Measurements from ENCODE around the gene RACGAP1.
"Not testable (repeated sequence)": the region's sequence is repeated elsewhere in the genome, so short reads cannot be mapped to it uniquely, and the experiment has no call there.

Gene RACGAP1

GRCh38 chr12:50032854-50033581, 7.7 kb upstream of the RACGAP1 start:
- no peak for DNase-seq (ENCODE audit: low read depth in 3 of 3, low spot score in 1 of 3)

DNA sequence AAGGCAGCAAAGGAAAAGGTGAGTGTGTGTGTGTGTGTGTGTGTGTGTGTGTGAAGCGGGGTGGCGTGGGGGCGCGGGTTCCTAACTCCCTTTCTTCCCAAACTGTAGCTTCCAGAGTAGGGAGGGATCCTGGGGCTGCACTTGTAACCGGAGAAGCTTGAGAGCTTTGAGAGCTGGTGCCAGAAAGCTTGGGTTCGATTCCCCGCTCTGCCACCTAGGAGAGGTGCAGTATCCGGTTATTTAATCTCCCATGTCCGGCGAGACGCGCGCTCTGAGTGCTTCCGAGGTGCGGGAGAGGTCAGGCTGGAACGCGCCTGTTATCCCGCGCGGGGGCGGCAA, 7.2 kb upstream of the RACGAP1 start:
- DNase-seq (ENCODE audit: low read depth in 3 of 3, low spot score in 1 of 3) = no peak

GRCh38 chr12:50030449-50030848, 5.2 kb upstream of the RACGAP1 start:
- DNase-seq (ENCODE audit: low read depth in 3 of 3, low spot score in 1 of 3) = not testable (repeated sequence)

DNA sequence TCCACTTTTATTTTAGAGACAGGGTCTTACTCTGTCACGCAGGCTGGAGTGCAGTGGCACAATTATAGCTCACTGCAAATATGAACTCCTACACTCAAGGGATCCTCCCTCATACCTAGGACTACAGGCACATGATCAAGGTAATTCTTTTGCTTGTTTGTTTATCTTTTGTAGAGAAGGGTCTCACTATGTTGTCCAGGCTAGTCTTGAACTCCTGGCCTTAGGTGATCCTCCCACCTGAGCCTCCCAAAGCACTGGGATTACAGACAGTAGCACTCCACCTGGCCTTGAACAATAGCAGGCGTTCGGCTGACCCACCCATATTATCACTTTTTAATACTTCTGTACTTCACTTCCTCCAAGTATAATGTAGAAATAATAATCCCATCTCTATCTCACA, 1.4 kb upstream of the RACGAP1 start:
- DNase-seq (ENCODE audit: low read depth in 3 of 3, low spot score in 1 of 3) = no peak

GRCh38 chr12:50024805-50025186, 498 bp downstream of the RACGAP1 start:
- no peak for DNase-seq (ENCODE audit: low read depth in 3 of 3, low spot score in 1 of 3)

- no peak for DNase-seq (ENCODE audit: low read depth in 3 of 3, low spot score in 1 of 3)
These were observed 1.1 kb downstream of the RACGAP1 start for GRCh38 chr12:50024227-50024626.

DNA sequence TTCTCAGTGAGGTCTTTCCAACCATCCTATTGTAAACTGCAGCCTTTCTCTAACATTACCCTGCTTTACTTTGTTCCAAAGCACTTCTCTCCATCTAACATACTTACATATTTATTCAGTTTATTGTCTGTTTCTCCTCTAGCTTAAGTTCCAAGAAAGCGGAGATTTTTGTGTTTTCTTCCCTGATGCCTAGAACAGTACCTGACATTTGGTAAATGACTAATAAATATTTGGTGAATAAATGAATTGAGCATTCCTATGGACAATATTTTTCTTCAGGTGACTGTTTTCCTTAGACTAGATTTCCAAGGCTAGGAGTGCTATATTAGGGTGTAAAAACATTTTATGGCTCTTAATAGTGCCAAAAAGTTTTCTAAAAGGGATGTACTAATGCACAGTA, 2.4 kb downstream of the RACGAP1 start:
- DNase-seq (ENCODE audit: low read depth in 3 of 3, low spot score in 1 of 3) = no peak

DNA sequence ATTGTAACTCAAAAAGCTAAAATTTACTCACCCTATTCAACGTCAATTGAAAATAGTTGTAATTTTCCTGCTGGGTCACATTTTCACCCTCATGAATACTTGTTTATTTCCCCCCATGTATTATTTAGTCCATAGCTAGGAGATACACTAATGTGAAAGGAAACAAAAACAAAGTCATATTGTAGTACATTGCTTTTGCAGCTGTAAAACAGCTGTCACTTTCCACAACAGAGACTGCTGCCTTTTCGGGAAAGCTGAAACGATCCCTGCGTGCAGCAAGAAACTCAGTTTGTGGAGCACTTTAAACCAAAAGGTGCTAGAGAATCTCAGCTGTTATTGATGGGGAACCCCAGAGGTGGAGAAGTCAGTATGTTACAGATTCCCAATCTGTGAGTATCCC, 4.3 kb downstream of the RACGAP1 start:
- no peak for DNase-seq (ENCODE audit: low read depth in 3 of 3, low spot score in 1 of 3)

- no peak for DNase-seq (ENCODE audit: low read depth in 3 of 3, low spot score in 1 of 3)
These were observed 5.8 kb downstream of the RACGAP1 start for GRCh38 chr12:50019524-50019923.

DNA sequence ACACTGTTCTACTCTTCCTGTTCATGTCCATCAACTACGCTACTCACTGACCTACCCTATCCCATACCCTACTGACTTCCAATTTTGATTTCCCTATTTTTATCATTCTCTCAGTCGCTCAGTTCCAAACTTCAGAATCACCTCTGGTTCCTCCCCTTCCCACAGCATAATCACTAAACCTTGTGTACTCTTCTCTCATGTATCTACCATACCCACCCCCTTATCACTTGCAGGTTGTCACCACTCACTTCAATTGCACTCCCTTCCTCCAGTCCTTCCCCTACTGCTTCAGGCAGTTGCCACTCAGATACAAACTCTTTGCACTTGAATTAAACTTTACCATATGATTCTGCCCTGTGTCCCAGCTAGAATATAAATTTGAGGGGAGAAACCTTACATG, 6.3 kb downstream of the RACGAP1 start:
- no peak for DNase-seq (ENCODE audit: low read depth in 3 of 3, low spot score in 1 of 3)

DNA sequence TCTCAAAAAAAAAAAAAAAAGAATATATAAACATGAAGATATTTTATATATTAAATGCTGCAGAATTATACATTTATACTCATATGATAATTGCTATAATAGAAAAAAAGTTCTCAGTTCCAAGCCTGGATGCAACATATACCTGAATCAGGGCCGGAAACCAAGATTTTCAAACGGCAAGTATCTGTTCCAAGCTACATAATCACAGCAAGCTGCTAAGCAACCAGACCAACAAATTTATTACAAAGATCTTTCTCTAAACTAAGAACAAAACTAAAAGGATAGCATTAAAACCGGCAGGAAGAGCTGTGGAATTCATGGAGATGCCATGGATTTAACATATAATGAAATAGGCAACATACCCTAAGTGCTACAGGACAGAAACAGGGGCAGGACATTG, 7.1 kb downstream of the RACGAP1 start:
- no peak for DNase-seq (ENCODE audit: low read depth in 3 of 3, low spot score in 1 of 3)

GRCh38 chr12:50017641-50018040, 7.7 kb downstream of the RACGAP1 start:
- DNase-seq (ENCODE audit: low read depth in 3 of 3, low spot score in 1 of 3) = no peak

DNA sequence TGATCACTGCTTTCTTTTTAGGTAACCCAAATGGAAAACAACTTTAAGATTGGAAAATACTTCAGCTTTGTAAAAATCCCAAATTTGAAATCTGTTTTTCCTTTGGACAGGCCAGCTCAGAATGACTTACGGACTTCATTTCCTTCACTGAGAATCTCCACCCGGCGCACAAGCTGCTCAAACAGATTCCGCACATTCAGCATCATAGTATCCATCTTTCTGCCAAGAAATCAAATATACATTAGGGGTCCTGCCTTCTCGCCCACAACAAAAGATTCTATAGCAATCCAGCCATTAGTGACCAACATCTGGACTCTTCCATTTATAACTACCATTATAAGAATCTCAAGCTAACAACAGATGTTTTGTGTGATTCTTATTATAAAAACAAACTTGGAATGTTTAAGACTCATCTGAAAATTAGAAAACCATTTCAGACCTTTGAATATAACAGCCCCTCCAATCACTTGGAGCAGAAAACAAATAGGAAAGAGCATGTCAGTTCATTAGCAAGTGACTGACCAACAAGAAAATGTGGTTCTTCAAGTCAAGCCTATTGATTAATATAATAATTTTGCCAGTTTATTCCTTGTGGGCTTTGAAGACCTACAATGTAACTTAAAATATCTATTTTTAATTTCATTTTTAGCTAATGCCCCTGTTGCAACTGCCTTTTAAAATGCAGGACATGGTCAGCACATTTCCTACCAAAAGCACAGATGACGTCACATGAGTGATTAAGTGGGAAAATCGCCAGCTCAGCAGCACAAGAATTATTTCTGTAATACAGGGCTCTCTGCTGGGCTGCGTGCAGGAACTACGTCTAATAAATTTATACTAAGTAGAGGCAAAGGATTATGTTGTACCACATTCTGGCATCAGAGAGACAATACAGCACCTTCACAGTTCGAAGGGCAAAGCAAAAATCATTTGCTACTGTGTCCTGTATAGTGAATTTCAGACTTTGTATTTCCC, 8.5 kb downstream of the RACGAP1 start:
- no peak for DNase-seq (ENCODE audit: low read depth in 3 of 3, low spot score in 1 of 3)

GRCh38 chr12:50014342-50014741, 11.0 kb downstream of the RACGAP1 start:
- no peak for DNase-seq (ENCODE audit: low read depth in 3 of 3, low spot score in 1 of 3)

DNA sequence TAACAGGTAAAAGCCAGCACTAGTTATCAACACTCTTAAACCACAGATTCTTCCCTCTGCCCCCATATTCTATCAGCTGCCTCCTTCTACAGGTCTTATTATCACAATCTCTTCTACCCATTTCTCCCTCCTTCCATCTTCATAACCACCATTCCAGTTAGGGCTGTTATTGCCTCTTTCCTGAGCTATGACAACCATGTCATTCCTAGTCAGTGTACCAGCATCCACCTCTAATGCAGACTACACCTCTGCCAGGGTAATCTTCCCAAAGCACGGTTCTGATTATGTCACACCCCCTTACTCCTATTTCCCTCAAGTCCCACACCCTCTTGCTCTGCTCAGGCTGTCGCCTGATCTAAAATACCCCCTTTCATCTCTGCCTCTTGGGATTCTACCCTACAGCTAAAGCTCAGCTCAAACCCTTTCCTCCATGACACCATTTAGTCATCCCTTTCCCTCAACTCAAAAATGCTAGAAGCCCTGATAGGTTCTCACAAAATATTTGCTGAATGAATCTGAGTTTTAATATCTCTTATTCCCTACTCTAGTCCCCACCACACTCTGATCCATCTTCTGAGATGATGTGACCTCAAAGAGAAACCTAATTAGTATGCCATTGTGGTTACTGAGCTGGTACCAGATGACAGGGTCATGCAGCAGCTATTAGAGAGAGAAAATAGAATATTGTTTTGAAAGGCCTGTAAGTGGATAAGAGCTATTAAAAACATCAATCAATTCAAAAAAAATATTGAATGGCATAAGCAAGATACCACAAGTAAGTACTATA, 11.7 kb downstream of the RACGAP1 start:
- no peak for DNase-seq (ENCODE audit: low read depth in 3 of 3, low spot score in 1 of 3)

DNA sequence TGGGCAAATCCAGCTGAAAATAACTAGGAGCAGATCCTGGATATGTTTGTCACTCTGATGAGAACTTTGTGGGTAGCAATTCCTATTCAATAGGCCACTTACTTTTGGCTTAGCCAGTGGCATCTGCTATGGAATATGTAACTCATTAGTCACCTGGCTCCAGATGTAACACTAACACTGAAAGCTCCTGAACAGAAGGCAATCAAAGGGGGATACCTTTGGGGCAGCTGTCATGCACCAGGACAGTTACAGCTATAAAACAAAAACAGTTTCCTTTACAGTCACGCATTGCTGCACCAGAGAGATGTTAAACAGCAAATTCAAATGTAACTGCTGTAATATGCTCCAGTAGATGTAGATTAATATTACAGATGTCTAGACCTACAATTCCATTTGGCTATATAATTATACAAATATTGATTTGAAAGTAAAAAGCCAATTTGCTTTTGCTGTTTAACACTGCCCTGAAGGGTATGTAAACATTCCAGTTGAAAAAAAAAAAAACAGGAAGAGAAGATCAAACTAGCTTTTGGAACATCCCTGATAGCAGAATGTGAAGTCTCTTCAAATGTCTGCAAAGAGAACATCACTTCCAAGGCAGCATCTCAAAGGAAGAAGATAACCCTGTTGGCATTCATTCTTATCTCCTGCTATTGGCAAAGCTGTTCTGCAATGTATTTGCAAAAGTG, 18.4 kb downstream of the RACGAP1 start:
- no peak for DNase-seq (ENCODE audit: low read depth in 3 of 3, low spot score in 1 of 3)

GRCh38 chr12:50006280-50006679, 19.0 kb downstream of the RACGAP1 start:
- DNase-seq (ENCODE audit: low read depth in 3 of 3, low spot score in 1 of 3) = no peak

- DNase-seq (ENCODE audit: low read depth in 3 of 3, low spot score in 1 of 3) = no peak
These were observed 20.1 kb downstream of the RACGAP1 start for GRCh38 chr12:50005175-50005574.

DNA sequence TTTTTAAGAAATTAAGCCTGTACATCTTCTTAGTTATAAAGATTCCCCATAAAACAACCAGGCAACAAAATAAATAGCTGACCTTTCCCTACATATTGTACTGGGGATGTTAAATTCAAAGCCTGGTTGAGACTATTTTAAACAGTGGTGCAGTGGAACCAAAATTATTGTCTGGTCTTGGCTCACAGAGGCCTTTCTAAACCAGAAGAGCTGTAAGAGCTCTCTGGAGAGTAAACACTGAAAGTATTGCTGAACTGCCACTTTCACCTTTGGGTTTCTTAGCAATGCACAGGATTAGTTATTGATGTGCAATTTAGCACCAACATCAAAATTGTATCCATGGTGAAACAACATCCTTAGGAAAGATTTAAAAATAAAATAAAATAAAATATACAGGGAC, 20.6 kb downstream of the RACGAP1 start:
- no peak for DNase-seq (ENCODE audit: low read depth in 3 of 3, low spot score in 1 of 3)

DNA sequence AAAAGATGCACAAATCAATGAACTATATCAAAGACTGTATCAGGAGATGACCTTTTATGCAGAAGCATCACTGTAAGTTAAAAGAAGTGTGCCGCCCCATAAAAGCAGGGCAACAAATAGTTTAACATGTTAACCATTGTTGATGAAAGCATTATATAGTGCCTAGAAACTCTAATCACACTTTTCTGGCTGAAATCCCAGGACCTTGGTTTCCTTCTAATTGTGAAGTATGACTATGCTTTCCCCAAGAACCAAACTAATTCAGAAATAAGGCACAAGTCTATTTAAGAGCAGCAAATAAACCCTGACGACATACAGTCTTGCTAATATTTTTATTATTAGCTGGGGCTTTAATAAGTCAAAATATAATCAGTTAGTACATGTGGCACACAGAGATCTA, 21.7 kb downstream of the RACGAP1 start:
- DNase-seq (ENCODE audit: low read depth in 3 of 3, low spot score in 1 of 3) = no peak

DNA sequence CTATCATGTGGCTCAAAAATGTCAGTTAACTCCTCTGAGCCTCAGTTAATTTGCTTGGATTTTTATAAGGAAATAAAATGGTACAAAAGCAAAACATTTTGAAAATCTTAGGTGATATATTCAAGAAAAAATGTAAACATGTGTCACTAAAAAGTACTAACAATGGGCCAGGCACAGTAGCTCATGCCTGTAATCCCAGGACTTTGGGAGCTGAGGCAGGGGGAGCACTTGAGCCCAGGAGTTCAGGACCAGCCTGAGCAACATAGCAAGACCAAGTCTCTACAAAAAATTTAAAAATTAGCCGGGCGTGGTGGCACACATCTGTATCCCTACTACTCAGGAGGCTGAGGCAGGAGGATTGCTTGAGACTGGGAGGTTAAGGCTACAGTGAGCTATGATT, 26.8 kb downstream of the RACGAP1 start:
- no peak for DNase-seq (ENCODE audit: low read depth in 3 of 3, low spot score in 1 of 3)

Measured in stimulated activated CD4-positive, alpha-beta T cell treated with anti-CD3 and anti-CD28 coated beads, TNF-alpha, amount 100 ng/mL, for 1 hour (primary cell).